AG08395 (cell line): ENCODE measurements around the gene PRR7.
A peak's percentile ranks its signal among the peaks of the same experiment; 100 is the strongest.

Experiments
- DNase-seq: peaks from one replicate; pipeline ENCODE4 v3.0.0; 2012; ENCODE audit warnings: mixed read lengths, low spot score

The PRR7 gene

DNA sequence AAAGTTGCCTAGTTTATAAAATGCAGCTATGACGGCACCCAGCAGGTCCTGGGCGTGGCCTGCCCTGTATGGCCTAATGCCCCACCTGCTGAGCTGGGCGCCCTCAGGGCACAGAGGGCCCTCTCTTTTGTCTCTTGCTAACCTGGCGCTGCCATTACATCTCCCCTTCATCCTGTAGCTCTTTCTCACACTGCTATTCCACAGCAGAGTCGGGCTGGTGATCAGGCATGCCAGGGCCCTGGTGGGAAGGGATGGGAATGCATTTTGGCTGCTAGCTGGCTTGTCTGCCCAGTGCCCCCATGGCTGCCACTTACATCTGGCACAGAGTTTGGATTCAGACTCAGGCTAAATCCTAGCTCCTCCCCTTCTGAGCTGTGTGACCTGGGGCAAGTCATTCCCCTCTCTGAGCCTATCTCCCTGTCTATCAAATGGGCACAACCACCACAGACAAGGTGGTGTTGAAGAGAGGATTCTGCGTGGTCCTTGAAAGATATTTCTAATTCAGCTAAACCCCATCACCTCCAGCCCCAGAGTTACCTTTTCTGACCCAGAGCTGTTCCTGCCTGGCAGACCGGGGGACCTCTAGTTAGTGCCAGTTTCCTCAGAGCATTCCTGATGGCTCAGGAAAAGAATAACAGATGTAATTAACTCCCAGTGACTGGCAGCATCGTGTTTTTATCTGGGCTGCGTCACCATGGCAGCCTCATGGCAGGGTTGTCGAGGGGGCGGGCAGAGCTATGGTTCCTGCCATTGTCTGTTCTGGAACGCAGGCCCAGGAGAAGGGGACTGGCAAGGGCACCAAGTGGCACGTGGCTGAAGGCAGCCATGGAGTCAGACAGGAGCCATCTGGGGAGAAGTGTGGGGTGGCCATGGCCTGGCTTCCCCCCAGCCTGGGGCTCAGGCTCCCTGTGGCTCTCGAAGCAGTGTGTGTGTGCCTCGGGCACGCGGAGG, 6.3 kb downstream of the PRR7 start:
- DNase-seq, result no peak

DNA sequence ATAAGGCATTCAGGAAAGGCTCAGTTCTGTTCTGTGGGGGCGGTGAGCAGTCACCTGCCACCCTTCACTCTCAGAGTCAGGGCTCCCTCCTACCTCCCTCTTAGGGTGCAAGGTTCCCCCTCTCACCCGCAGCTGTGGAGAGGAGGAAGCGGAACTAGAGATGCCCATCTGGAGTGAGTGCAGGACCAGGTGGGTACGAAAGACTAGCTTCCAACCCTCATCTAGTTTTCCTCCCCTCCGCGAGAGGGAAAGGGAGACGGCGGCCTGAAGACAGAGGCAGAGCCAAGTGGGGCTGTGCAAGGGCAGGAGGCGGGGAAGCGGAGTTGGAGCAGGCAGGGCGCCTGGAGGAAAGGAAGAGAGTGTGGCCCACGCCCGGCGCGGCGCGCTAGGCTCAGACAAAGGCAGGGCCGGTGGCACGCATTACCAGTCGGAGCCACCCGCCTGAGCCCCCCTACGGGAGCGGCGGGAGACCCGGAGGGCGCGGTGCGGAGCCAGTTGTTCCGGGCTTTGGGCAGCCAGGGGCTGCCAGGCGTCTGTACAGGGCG, 7.3 kb downstream of the PRR7 start:
- no peak for DNase-seq

DNA sequence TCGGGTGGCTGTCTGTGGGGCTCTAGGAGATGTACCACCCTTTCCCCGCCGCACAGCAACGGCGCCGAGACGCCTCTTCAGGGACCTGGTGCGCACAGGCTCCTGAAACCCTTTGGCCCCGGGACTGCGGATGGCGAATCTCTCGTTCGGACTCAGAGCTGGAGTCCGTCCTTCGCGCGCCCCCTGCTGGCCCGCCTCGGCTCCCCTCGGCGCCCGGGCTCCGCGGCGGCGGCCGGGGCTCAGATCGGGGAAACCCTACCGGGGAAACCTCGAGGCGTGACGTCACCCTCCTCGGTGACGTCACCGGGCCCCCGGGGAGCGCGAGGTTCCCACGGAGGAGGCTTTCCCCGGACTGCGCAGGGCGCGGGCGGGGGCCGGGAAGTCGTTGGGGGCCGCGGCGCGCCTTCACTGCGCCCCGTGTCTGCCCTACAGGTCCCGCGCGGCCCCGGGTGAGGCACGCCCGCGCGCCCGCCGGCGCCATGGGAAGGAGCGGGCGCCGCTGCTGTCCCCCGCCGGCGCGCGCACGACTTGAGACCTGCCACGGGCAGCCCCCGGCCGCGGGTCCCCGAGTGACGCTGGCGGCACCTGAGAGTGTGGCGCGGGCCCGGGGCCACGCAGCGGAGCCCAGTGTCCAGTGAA, 7.9 kb downstream of the PRR7 start:
- peak; percentile 97 for DNase-seq

DNA sequence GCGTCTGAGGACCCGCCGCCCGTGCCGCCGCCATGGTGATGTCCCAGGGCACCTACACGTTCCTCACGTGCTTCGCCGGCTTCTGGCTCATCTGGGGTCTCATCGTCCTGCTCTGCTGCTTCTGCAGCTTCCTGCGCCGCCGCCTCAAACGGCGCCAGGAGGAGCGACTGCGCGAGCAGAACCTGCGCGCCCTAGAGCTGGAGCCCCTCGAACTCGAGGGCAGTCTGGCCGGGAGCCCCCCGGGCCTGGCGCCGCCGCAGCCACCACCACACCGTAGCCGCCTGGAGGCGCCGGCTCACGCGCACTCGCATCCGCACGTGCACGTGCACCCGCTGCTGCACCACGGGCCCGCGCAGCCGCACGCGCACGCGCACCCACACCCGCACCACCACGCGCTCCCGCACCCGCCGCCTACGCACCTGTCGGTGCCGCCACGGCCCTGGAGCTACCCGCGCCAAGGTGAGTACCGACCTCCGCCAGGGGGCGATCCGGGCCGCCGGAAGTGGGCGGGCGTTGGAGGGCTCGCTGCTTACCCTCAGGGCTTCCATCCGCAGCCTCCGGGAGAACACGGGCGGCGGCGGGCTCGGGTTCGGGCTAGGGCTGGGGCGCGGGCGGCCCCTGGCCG, 8.5 kb downstream of the PRR7 start:
- peak; percentile 47 for DNase-seq

DNA sequence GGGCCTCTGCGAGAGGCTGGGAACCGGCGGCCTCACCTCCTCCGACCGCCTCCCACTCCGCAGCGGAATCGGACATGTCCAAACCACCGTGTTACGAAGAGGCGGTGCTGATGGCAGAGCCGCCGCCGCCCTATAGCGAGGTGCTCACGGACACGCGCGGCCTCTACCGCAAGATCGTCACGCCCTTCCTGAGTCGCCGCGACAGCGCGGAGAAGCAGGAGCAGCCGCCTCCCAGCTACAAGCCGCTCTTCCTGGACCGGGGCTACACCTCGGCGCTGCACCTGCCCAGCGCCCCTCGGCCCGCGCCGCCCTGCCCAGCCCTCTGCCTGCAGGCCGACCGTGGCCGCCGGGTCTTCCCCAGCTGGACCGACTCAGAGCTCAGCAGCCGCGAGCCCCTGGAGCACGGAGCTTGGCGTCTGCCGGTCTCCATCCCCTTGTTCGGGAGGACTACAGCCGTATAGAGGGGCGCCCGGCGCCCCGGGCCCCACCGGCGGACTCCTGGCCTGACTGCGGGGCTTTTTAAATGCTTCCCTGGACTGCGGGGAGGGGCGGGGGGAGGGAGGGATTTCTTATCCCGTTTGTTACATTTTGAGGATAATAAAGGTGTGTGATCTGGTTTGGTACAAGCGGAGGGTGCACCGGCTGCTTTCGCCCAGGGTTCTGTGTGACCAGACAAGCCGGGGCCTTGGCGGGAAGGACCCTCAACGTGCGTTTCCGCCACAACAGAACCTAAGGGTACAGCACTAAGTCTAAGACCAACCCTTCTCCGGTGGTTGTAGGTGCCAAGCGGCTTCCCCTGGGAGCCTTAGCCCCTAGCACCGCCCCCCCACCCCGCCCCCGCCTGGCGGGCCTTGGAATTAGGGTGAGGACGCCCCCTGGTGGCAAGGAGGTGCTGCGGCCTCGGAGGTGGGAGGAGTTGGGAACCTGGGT, 9.3 kb downstream of the PRR7 start:
- peak; percentile 94 for DNase-seq

DNA sequence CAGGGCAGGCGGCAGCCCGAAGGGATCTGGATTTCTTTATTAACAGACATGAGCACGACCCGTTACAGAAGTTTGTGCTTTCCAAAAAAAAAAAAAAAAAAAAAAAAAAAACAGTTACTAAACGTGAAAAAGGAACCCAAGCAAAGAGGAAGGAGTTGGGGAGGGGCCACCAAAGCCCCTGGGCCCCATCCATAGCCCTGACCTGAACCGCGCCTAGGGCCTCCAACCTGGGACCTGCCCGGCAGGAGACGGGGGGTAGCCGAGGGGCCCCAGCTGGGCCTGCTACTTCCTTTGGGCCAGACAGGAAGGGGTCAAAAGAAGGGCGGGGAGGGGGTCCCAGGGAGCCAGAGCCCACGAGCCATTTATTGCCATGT, 10.0 kb downstream of the PRR7 start:
- DNase-seq, result no peak

DNA sequence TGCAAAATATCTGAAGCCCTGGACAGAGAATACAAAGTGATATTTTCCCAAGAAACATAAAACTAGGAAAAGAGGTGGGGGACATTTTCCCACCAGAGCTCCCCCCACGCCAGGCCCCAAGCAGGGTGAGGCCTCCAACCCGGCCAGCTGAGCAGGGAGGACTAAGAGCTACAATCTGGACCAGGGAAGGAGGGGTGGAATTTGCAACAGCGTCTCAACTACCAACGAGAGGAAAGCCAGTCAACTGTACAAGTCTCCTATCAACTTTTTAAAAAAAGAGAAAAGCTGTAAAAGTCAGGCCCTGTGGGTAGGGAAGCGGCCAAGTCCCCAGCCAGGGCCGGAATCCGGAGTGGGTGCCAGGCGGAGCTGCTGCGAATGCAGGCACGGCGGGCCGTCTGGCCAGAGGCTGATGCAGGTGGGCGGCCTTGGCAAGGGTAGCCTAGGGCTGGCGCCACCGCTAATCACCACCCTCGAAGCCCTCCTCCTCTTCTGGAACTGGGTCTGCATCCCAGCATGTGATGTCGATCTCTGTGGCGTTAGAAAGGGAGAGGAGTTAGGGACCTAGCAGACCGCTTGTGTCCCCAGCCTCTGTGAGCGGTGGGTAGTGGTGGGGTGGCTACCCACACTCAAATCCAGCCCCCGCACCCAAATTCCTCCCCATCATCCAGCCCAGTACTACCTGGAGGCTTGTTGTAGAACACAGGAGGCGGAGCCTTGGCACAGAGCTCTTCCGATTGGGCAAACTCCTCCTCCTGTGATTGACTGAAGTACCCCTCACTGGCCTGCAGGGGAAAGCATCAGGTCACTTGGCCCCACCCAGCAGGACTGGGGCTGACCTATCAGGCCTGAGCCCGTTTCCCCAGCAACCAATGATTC, 10.6 kb downstream of the PRR7 start:
- DNase-seq, result peak; percentile 98

DNA sequence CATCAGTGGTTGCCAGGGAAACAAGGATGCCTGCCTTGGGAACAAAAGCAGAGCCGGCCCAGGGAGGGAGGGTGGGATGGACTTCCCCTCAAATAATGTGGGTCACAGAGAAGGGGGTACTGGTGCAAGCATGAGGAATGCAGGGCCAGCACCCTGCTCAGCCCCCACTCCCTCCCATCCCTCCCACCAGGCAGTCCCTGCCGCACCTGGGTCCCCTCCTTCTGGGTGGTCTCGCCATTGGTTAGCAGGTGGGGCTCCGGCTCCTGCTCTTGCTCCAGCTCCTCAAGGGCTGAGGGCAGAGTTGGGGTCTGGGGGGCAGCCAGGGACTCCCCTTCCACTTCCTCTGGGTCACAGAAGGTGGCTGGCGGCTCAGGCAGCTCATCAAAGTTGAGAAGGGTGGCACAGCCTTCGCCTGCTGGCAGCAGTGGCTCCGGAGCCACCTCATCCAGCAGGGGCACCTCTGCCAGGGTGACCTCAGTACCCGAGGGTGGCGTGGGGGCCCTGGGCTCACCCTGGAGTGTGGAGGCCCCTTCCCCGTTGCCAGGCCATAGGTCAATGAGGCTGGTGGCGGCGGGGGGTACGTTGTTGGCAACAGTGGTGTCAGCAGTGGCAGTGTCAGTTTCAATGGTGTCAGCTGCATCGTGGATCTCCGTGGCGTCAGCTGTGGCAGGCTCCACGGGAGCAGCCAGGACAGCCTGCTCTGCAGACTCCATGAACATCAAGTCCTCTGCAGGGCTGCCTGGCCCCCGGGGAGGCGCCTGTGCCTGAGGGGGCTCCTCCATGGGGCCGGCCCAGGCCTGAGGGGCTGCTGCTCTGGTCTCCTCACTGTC, 11.5 kb downstream of the PRR7 start:
- DNase-seq, result no peak

DNA sequence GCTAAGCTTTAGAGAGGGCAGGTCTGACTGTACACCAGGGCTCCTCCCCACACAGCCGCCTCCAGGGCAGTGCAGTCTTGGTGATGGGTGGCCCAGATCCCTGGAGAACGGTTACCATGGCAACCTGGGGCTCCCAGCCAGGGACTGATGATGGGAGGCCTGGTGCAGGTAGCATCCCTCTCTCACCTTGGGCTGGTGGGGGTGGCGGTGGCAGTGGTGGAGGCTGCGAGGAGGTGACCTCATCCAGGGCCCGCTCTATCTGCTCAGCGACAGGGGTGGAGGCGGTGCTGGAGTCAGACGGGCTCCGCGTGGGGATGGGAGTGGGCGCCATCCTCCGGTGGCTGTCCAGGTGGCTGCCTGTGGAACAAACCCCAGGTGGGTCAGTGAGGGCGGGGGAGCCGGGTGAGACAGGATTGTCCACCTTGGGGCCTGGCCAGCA, 12.3 kb downstream of the PRR7 start:
- no peak for DNase-seq

DNA sequence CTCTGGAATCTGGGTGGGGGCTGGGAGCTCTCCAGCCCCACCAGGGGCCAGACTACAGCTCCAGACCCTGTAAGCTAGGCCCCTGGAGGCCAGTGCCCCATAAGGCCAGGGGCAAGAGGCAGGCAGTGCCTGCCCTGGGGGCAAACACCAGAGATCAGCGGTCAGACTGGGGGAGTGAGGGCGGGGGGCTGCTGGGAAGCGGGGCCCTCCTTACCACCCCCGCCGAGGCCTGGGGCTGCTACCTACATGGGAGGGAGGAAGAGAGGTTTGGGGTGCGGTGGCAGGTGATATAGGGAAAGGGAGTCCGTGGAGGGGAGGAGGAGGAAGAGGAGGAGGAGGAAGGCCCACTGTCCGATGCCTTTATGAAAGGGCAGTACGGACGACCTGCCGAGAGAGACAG, 12.7 kb downstream of the PRR7 start:
- DNase-seq, result no peak

DNA sequence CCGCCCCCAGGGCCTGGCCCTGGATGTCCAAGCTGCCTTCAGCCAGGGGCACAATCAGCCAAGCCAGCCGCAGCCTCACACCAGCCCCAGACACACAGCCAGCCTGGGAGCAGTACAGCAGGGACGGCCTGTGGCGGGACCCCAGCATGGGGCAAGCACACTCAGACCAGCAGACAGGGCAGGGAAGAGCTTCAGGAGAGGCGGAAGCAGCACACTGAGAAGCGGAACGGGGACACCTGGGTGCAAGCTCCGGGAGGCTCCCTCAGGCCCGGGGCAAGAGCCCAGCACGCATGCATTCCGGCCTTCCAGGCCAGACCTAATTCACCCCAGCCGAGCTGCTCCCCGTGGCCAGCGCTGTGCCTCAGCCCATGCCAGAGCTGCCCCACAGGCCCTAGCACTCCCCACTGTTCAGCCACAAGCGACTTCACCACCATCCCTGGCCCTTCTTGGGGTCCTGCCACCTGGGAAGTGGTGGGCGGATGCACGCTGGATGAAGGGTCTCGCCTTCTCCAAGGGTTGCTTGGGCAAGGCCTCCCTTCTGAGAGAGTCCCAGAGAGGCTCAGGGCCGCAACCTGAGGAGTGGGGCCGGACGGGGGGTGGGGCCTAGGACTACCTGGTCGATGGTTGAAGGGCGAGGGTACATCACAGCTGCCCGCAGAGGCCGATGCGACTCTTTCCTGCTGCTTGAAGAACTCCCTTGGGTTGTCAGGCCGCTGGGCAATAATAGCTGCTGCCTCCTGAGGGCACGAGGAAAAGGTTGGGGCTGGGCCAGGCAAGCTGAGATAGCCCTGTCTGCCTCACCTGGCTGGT, 13.4 kb downstream of the PRR7 start:
- DNase-seq, result no peak

DNA sequence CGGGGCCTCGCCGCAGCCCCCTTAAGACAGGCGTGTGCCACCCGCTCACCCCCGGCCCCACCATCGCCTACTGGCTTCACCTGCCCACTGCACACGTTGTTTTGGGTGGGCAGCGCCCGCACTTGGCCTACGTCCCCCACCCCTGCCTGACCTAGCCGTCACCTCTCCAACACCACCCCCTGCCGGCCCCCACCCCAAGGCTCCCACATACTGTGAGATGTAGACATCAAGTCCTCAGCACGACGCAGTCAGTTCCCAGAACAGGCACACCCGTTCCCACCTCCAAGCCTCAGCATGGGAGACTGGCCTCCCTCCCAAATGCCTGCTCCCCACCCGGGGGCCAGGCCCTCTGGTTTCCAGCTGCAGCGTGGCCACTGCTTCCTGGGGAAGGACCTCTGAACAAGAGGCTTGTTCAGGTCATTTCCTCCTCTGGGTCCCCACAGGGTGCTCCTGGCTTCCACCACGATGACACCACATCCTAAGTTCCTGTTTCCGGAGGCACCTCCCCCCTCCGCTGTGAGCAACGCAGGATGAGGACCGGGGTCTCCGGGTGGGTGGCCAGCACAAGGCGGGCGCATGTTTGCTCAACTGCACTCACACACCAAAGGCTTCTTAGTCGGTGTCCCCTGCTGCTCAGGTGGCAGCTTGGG, 15.5 kb downstream of the PRR7 start:
- no peak for DNase-seq

DNA sequence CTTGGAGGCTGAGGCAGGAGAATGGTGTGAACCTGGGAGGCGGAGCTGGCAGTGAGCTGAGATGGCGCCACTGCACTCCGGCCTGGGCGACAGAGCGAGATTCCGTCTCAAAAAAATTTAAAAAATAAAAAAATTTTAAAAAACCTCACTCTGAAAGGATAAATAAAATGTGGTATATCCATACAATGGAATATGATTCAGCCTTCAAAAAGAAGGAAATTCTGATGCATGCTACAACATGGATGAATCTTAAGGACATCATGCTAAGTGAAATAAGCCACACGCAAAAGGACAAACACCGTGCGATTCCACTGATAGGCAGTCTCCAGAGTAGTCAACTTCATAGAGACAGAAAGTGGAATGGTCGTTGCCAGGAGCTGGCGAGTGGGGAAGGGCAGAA, 18.4 kb downstream of the PRR7 start:
- DNase-seq, result no peak

DNA sequence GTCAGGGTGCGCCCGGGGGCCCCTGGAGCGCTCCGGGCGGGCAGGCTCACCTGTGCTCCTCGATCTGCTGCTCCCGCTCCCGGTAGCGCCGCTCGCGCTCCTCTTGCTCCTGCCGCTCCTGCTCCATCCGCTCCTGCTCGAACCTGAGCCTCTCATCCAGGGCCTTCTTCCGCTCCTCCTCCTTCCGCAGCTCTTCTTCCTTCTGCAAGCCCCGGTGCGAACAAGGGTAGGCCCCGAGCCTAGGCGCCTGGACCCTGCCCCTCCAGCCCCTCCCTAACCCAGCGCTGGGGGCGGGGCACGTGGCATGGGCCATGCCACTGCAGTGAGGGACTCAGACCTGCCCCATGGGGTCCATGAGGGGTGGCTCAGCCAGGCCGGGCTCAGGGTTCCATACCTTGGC, 20.2 kb downstream of the PRR7 start:
- DNase-seq, result no peak

DNA sequence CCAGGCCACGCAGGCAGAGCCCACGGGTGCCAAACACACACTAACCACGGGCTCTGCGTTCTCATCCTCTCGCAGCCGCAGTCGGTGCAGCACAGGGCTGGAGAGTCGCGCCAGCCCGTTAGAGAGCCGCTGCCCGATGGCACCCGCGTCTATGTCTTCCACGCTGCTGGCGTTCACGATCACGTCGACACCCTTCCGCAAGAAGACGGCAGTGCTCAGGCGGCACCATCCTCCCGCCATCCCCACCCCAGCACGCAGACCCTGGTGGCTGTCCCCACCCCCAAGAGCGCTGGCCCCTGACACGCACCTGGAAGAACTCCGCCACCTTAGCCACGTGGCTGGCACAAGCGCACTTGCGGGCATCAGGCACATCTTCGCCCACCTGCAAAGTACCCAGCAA, 20.8 kb downstream of the PRR7 start:
- DNase-seq, result no peak

DNA sequence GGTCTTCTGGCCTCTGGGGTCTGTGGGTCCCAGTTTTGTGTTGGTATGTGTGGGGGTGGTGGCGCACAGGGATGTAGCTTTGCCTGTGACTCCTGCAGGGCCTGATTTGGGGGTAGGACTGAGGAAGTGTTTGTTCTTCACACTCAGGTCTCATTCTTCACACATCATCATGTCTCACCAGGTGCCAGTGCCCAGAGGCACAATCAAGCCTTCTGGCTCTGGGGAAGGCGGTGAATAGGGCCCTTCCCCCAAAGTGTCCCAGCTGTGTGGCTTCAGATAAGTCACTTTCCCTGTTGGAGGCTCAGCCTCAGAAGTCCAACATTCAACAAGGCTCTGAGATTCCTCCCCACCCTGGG, 21.7 kb downstream of the PRR7 start:
- DNase-seq, result no peak

DNA sequence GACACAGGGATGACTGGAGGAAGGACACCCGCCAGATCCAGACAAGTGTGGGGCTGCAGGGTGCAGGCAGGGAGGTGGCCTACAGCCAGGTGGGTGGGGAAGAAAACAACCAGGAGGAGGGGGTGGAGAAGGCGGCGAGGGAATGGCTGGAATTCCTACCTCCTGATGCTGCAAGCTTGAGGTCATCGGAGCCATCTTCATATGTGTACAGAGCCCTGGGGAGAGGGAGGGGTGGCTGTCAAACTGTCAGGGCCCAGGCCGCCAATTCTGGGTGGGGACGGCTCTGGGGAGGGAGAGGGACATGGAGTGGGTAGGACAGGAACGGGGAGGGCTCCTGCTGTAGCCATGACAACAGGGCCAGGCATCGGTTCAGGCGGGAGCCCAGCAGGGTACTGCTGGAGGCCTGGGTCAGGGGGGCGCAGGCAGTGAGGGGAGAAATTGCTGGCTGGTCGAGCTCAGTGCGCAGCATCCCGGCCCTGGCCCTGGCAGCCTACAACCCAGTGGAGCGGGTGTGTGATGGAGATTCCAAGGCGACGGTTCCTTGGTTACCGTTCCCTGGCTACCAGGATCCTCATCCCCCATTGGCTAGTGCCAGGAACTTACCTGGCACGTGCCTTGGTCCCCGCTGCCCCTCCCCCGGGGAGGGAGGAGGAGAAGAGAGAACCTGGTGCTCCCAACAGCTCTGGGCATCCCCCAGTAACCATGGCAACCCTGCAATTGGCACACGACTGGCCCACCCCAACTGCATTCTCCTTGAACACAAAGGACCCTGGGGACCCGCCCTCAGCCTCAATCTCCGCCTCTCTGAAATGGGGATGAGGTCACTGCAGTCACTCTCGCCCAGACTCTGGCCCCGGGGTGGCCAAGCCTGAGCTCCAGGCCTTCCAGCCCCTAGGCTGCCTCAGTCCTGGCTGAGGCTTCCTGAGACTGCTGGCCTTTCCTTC, 22.3 kb downstream of the PRR7 start:
- DNase-seq, result peak; percentile 68
